SW 1271 (cell line): Measurements from ENCODE around the gene ASB1.

ENCODE experiments used
- DNase-seq, 2 experiments: peaks; one replicate each; lab custom pipeline; 2025; lab: John Stamatoyannopoulos, UW

Gene ASB1

GRCh38 chr2:238426568-238427434 is at the start of gene ASB1:
Gene ASB1, plus strand, starts transcription at chr2:238426927. Its CDS starts 144 bp downstream, at chr2:238427071.
- DNase-seq: peak; percentile 62 to 76

- no peak for DNase-seq
These were observed 48.3 kb upstream of the ASB1 start for GRCh38 chr2:238378230-238379095.

GRCh38 chr2:238379096-238379810 is 47.5 kb upstream of the ASB1 start:
- DNase-seq: no peak

- DNase-seq: no peak
These were observed 46.4 kb upstream of the ASB1 start for GRCh38 chr2:238380336-238380735.

- DNase-seq: no peak
These were observed 45.9 kb upstream of the ASB1 start for GRCh38 chr2:238380785-238381184.

- DNase-seq: no peak
These were observed 45.2 kb upstream of the ASB1 start for GRCh38 chr2:238381341-238382115.

- DNase-seq: no peak
These were observed 44.3 kb upstream of the ASB1 start for GRCh38 chr2:238382381-238382781.

- no peak for DNase-seq
These were observed 43.6 kb upstream of the ASB1 start for GRCh38 chr2:238383135-238383534.

- no peak for DNase-seq
These were observed 42.9 kb upstream of the ASB1 start for GRCh38 chr2:238383743-238384380.

GRCh38 chr2:238387332-238387731 is 39.4 kb upstream of the ASB1 start:
- DNase-seq: no peak

GRCh38 chr2:238388794-238389193 is 37.9 kb upstream of the ASB1 start:
- DNase-seq: no peak

- no peak for DNase-seq
These were observed 36.6 kb upstream of the ASB1 start for GRCh38 chr2:238389988-238390589.

- DNase-seq: no peak
These were observed 35.6 kb upstream of the ASB1 start for GRCh38 chr2:238391042-238391689.

- no peak for DNase-seq
These were observed 30.1 kb upstream of the ASB1 start for GRCh38 chr2:238396663-238397062.

GRCh38 chr2:238397356-238397755 is 29.4 kb upstream of the ASB1 start:
- DNase-seq: no peak

GRCh38 chr2:238398577-238398976 is 28.1 kb upstream of the ASB1 start:
- no peak for DNase-seq

GRCh38 chr2:238399094-238399493 is 27.6 kb upstream of the ASB1 start:
- DNase-seq: no peak

- DNase-seq: no peak
These were observed 25.2 kb upstream of the ASB1 start for GRCh38 chr2:238401551-238401950.

GRCh38 chr2:238403632-238404405 is 22.9 kb upstream of the ASB1 start:
- no peak for DNase-seq
